K562 (cell line): ENCODE results near the gene PPARD. TPM values are rescaled to one million over a fixed set of nuclear protein-coding genes. Genes with fewer than 3 reads are reported as not detected.
A peak's percentile ranks its signal among the peaks of the same experiment; 100 is the strongest.

ENCODE experiments used
- HDAC2 ChIP-seq: fragments of 450-650 bp; IDR thresholded peaks from 2 replicates; pipeline ENCODE4 v1.6.1; 2016; ENCODE audit warnings: mild to moderate bottlenecking
- LCOR ChIP-seq: sonication (generic); formaldehyde crosslinking; IDR thresholded peaks from 2 replicates; pipeline ENCODE4 v1.8.0; 2022; ENCODE audit warnings: mild to moderate bottlenecking, missing genetic modification reagents
- MAZ ChIP-seq, 2 experiments: fragments of 450-650 bp in 1 of 2; sonication (generic) in 1 of 2; formaldehyde crosslinking; IDR thresholded peaks in 1 of 2; conservative IDR thresholded peaks in 1 of 2; 2 replicates each; pipeline versions ENCODE4 v1.4.0 to v1.5.0; 2020; ENCODE audit warnings: mild to moderate bottlenecking in 1 of 2, missing genetic modification reagents in 1 of 2
- PHF8 ChIP-seq: fragments of 200-600 bp; sonication (generic); IDR thresholded peaks from 2 replicates; pipeline ENCODE4 v1.6.1; 2012; ENCODE audit warnings: mixed run types, mild to moderate bottlenecking, inconsistent platforms, low read length, moderate library complexity, borderline replicate concordance
- ZNF143 ChIP-seq: sonication (generic); formaldehyde crosslinking; IDR thresholded peaks from 2 replicates; pipeline ENCODE4 v1.9.0; 2022; ENCODE audit warnings: mild to moderate bottlenecking, missing genetic modification reagents
- polyA plus RNA-seq, 8 experiments: library from polyadenylated mRNA; depleted of rRNA in 4 of 8; stranded (reverse) in 5 of 8; unstranded in 3 of 8; fragments of >200 nt; fragmentation: Nextera tagmentation in 2 of 8; fragmentation: Illumina TruSeq in 1 of 8; extraction: Ambion mirVana in 2 of 8; extraction: Trizol in 1 of 8; gene quantifications; 2 replicates each; pipeline versions ENCODE4 v1.2.1 to v1.2.3, GENCODE V29; 2011 to 2014; ENCODE audit warnings: inconsistent platforms in 1 of 8, missing spikeins in 1 of 8
- total RNA-seq, 7 experiments: library from RNA; depleted of rRNA in 6 of 7; stranded (reverse); fragments of >200 nt in 6 of 7; fragmentation: Illumina TruSeq in 2 of 7; extraction: Trizol in 2 of 7; gene quantifications; 2 replicates each; pipeline versions ENCODE4 v1.2.1 to v1.2.3, GENCODE V29; 2011 to 2021; ENCODE audit warnings: low replicate concordance in 1 of 7
- TF ChIP-seq, protein P1 (sequence below), 2 experiments: fragments of 450-650 bp in 1 of 2; sonication (generic) in 1 of 2; formaldehyde crosslinking in 1 of 2; IDR thresholded peaks; 2 replicates each; pipeline versions ENCODE4 v1.7.1 to v1.9.0; 2016 to 2022; ENCODE audit warnings: inconsistent platforms in 1 of 2, mild to moderate bottlenecking in 1 of 2, missing genetic modification reagents in 1 of 2
- TF ChIP-seq, protein P2 (sequence below): fragments of 450-650 bp; IDR thresholded peaks from 2 replicates; pipeline ENCODE4 v1.6.1; 2016; ENCODE audit warnings: antibody characterized with exemption
- TF ChIP-seq, protein P3 (sequence below), 3 experiments: fragments of 200-800 bp in 1 of 3; sonication (Bioruptor generic) in 1 of 3; sonication (generic) in 1 of 3; formaldehyde crosslinking in 1 of 3; IDR thresholded peaks; 2 replicates each; pipeline versions ENCODE4 v1.6.1 to v1.8.0; 2016 to 2022; ENCODE audit warnings: mild to moderate bottlenecking in 2 of 3, missing compliant biosample characterization in 2 of 3, missing genetic modification characterization in 2 of 3, missing genetic modification reagents in 1 of 3
- TF ChIP-seq, protein P4 (sequence below): fragments of 450-650 bp; IDR thresholded peaks from 2 replicates; pipeline ENCODE4 v1.6.1; 2014; ENCODE audit warnings: low read depth, mild to moderate bottlenecking, moderate library complexity, borderline replicate concordance

The PPARD gene
- total and polyA plus RNA-seq, 9 of the 15 experiments (the other 6 are each of a cell fraction or from before 2014, with no cell fraction given) = 0.14 to 13.2 (median 3.8) TPM

DNA sequence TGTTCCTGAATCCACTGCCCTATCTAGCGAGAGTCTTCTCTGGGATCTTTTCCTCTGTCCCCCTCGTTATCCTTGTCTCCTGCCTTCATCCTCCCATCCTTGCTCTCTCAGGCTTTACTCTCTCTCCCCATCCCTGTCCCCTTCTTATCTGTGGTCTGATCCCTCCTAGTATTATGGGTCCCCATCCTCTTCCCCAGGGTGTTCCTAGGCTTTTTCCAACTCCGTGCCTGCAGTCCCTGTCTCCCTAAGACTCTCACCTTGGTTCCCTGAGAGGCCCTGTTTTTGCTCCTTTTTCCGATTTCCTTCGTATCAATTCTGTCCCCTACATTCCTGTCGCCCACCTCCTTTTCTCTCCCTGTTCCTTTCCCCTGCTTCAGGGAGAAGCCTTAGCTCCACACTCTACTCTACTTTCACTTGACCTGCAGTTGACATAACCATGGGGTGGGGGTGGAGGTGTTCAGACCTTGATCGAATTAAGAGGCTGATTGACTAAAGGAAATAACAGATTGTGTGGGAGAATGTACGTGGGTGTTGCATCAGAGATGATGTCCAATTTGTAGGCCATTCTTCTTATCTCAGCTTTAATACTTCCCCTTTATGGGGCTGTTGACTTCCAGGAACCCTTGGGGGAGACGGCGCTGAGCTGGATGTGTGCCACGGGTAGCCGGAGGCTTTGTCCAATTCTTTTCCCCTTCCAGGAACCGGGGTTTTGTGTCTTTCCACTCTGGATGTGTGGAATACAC lies 905 bp downstream of the PPARD start (continued):
- TF ChIP-seq PHF8 (no peak), HDAC2 (peak; percentile 91; the same call in 1 of the 2 replicates), ZNF143 (CRISPR knock-in tag) (no peak), LCOR (CRISPR knock-in tag) (peak; percentile 41; the same call in 1 of the 2 replicates), MAZ (CRISPR knock-in tag; conservative IDR thresholded peaks at IDR 0.05 in 1 of 2, IDR thresholded peaks at IDR 0.05 in 1 of 2) (peak in 1 of 2 experiments; percentile 67; a peak in 2 of 4 replicates)
- TF ChIP-seq, protein P1, sequence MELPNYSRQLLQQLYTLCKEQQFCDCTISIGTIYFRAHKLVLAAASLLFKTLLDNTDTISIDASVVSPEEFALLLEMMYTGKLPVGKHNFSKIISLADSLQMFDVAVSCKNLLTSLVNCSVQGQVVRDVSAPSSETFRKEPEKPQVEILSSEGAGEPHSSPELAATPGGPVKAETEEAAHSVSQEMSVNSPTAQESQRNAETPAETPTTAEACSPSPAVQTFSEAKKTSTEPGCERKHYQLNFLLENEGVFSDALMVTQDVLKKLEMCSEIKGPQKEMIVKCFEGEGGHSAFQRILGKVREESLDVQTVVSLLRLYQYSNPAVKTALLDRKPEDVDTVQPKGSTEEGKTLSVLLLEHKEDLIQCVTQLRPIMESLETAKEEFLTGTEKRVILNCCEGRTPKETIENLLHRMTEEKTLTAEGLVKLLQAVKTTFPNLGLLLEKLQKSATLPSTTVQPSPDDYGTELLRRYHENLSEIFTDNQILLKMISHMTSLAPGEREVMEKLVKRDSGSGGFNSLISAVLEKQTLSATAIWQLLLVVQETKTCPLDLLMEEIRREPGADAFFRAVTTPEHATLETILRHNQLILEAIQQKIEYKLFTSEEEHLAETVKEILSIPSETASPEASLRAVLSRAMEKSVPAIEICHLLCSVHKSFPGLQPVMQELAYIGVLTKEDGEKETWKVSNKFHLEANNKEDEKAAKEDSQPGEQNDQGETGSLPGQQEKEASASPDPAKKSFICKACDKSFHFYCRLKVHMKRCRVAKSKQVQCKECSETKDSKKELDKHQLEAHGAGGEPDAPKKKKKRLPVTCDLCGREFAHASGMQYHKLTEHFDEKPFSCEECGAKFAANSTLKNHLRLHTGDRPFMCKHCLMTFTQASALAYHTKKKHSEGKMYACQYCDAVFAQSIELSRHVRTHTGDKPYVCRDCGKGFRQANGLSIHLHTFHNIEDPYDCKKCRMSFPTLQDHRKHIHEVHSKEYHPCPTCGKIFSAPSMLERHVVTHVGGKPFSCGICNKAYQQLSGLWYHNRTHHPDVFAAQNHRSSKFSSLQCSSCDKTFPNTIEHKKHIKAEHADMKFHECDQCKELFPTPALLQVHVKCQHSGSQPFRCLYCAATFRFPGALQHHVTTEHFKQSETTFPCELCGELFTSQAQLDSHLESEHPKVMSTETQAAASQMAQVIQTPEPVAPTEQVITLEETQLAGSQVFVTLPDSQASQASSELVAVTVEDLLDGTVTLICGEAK (IDR thresholded peaks at IDR 0.05) = peak; percentile 41; the same call in 1 of the 2 replicates
- TF ChIP-seq, protein P1 (CRISPR knock-in tag; IDR thresholded peaks at IDR 0.05) = no peak
- TF ChIP-seq, protein P2, sequence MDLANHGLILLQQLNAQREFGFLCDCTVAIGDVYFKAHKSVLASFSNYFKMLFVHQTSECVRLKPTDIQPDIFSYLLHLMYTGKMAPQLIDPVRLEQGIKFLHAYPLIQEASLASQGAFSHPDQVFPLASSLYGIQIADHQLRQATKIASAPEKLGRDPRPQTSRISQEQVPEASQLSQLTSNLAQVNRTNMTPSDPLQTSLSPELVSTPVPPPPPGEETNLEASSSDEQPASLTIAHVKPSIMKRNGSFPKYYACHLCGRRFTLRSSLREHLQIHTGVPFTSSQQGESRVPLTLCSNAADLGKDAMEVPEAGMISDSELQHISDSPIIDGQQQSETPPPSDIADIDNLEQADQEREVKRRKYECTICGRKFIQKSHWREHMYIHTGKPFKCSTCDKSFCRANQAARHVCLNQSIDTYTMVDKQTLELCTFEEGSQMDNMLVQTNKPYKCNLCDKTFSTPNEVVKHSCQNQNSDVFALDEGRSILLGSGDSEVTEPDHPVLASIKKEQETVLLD = peak; percentile 71
- TF ChIP-seq, protein P3, sequence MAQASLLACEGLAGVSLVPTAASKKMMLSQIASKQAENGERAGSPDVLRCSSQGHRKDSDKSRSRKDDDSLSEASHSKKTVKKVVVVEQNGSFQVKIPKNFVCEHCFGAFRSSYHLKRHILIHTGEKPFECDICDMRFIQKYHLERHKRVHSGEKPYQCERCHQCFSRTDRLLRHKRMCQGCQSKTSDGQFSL (CRISPR knock-in tag; IDR thresholded peaks at IDR 0.05) = peak; percentile 53; the same call in 1 of the 2 replicates
- TF ChIP-seq, protein P3 (tag; IDR thresholded peaks at IDR 0.05) = peak in 1 of 2 experiments; percentile 53; a peak in 1 of 4 replicates
- TF ChIP-seq, protein P4, sequence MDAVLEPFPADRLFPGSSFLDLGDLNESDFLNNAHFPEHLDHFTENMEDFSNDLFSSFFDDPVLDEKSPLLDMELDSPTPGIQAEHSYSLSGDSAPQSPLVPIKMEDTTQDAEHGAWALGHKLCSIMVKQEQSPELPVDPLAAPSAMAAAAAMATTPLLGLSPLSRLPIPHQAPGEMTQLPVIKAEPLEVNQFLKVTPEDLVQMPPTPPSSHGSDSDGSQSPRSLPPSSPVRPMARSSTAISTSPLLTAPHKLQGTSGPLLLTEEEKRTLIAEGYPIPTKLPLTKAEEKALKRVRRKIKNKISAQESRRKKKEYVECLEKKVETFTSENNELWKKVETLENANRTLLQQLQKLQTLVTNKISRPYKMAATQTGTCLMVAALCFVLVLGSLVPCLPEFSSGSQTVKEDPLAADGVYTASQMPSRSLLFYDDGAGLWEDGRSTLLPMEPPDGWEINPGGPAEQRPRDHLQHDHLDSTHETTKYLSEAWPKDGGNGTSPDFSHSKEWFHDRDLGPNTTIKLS = 0 out of 2 replicates have a peak, but pooled peaks have one; percentile 26
